OCI-LY1 (cell line): ENCODE data around the gene SAMD1.

Experiments
- CTCF ChIP-seq: fragments of 200-600 bp; sonication (generic), shearing (Covaris generic); IDR thresholded peaks from 2 replicates; pipeline ENCODE4 v1.5.1; 2017; ENCODE audit warnings: mild to moderate bottlenecking, antibody characterized with exemption, low read length, moderate library complexity, mixed read lengths
- EZH2 ChIP-seq: fragments of 200-600 bp; sonication (generic), shearing (Covaris generic); IDR thresholded peaks from 2 replicates; pipeline ENCODE4 v1.8.0; 2017; ENCODE audit warnings: borderline replicate concordance, mixed run types, mild to moderate bottlenecking, antibody characterized with exemption, low read length, moderate library complexity, mixed read lengths

- no peak for TF ChIP-seq CTCF
- TF ChIP-seq EZH2, result no peak
These were observed 30.8 kb downstream of the SAMD1 start for GRCh38 chr19:14059652-14060155.
